Measurements from ENCODE around the gene PPM1B. TPM values are rescaled to one million over a fixed set of nuclear protein-coding genes. Genes with fewer than 3 reads are reported as not detected.
A peak's percentile ranks its signal among the peaks of the same experiment; 100 is the strongest.

PPM1B gene
- total and polyA plus RNA-seq, 2 donors (not counting 1 experiment from before 2014, with no cell fraction given), result 15.3 to 81.4 TPM

DNA sequence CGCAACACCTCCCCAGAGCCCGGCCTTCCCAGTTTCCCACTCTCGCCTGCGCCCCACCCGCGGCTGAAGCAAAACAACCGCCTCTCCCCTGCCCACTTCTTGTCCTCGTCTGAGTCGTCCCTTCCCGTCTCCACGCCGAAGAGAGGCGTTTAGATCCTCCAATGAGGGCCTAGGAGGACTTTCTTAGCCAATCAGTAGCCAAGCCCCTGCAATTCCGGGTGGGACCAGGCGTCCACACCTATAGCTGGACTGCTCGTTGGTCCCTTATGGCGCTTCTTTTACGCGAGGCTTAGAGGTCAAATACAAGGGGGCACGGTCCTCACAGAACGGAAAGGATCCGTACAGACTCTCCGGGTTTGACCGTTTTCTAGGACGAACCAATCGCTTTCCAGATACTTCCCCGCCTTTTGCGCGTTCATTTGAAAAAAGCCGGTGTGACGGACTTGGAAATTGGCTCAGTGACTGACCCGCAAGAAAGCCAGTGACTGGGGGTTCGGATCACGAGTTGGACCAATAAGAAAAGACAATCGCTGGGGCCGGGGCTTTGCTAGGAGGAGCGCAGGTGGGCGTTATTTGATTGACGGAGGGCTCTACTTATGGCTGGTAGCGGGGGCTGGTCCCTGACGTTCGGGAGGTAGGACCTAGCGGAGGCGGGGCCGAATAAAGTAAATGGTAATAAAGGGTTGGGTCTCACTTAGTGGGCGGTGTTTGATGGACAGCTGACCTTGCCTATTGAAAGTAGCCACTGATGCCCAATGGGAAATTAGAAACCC is 581 bp upstream of the PPM1B start:
- peak overlapping the region; percentile 98 to 100 for H3K27ac ChIP-seq (ENCODE audit: low read length in 2 of 2)
- TF ChIP-seq EZH2 (IDR thresholded peaks at IDR 0.05; ENCODE audit: borderline replicate concordance, insufficient read depth, low read depth, low read length, poor library complexity, severe bottlenecking) (no peak), CTCF (IDR thresholded peaks at IDR 0.05) (no peak)
- peaks cover 25 to 29% of the 10 kb centered on the region in 2 donors for H3K4me1 ChIP-seq (ENCODE audit: control insufficient read depth in 2 of 2, insufficient read depth in 2 of 2, low read length in 2 of 2)
- H3K27me3 ChIP-seq (replicated peaks in 1 of 4; ENCODE audit: control extremely low read depth in 1 of 4, control insufficient read depth in 3 of 4, insufficient read depth in 4 of 4, low read length in 3 of 4), result no peaks in the 10 kb centered on the region
- H3K36me3 ChIP-seq (replicated peaks in 1 of 2; ENCODE audit: control extremely low read depth in 1 of 2, control insufficient read depth in 1 of 2, extremely low read depth in 1 of 2, insufficient read depth in 2 of 2, low read length in 1 of 2), result peaks cover 0 to 3% of the 10 kb centered on the region in 2 experiments
- peaks cover 37% of the 10 kb centered on the region for H4K20me1 ChIP-seq (ENCODE audit: control insufficient read depth, insufficient read depth, low read length, poor library complexity, severe bottlenecking)
- peak; percentile 99 for DNase-seq
- Mint-ChIP-seq H3K4me1 (peaks cover 26% of the 10 kb centered on the region), H3K27me3 (no peaks in the 10 kb centered on the region), H3K27ac (peak overlapping the region; percentile 96), H3K9me3 (ENCODE audit: insufficient read depth) (peaks cover 2% of the 10 kb centered on the region), H3K4me3 (peak overlapping the region; percentile 96)
- ChIA-PET CTCF (interaction anchor here (1.0 kb wide), 1 partner anchor 194 kb away, joined by 3 read pairs; the partner anchor contains the start of gene CAMKMT), POLR2A (interaction anchor here (0.6 to 2.9 kb wide), 5 partner anchors 10 to 1358 kb away, joined by 3 to 24 read pairs (median 4); partner anchors contain the start of genes CAMKMT and PREPL)
- WGBS (ENCODE audit: insufficient coverage), result under 1% methylated on average over 45 of the region's 46 CpGs
- peak overlapping the region; percentile 77 for H3K4me2 ChIP-seq (replicated peaks; ENCODE audit: low read depth, low read length, poor library complexity, severe bottlenecking)
- peaks cover 44% of the 10 kb centered on the region for H3K79me2 ChIP-seq (ENCODE audit: control insufficient read depth, insufficient read depth, low read length)
- H3K9ac ChIP-seq (ENCODE audit: low read length), result peak overlapping the region; percentile 97
- peaks cover 0 to 4% (median 1%) of the 10 kb centered on the region in 3 donors for H3K9me3 ChIP-seq (ENCODE audit: control extremely low read depth in 1 of 3, control insufficient read depth in 2 of 3, insufficient read depth in 1 of 3, low read length in 2 of 3)
- peak; percentile 77 for ATAC-seq (ENCODE audit: low read depth)
- intact Hi-C loops (cut with micrococcal nuclease), result loop anchor here (1.0 to 10.0 kb wide), 9 partner anchors 69 to 1806 kb away; partner anchors contain the start of genes CAMKMT, COX7A2L, PREPL and SRBD1
- H3K4me3 ChIP-seq (ENCODE audit: control extremely low read depth in 1 of 5, extremely low read depth in 1 of 5, insufficient read depth in 1 of 5, low read depth in 2 of 5, low read length in 4 of 5), result peak overlapping the region; percentile 68 to 96 (median 87)
- peak overlapping the region; percentile 87 for H2AFZ ChIP-seq (ENCODE audit: insufficient read depth, low read depth, low read length, poor library complexity, severe bottlenecking)
